ENCODE results near the gene CACFD1. TPM values are rescaled to one million over a fixed set of nuclear protein-coding genes. Genes with fewer than 3 reads are reported as not detected.

The CACFD1 gene
- total and polyA plus RNA-seq, 9 of the 15 experiments (the other 6 are each of a cell fraction or from before 2014, with no cell fraction given): 0.11 to 1.4 (median 1.1) TPM; not detected in 2

DNA sequence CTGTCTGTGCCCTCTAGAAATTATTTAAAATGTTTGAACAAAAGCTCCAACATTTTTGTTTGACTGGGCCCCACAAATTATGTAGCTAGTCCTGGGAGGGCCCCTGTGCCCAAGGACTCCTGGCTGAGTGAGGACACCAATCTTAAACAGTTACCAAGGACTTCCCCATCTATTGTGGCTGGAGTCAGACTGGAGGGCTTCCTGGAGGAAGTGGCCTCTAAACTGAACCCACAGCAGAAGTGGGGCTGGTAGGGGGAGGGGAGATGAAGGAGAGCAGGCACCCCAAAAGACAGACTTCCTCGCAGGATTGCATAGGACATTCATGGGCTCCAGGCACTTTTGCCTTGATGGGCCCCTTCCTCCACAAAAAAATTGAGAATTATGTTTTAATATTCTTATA lies 29.5 kb upstream of the CACFD1 start (continued):
- no peak for TF ChIP-seq TBL1XR1 (IDR thresholded peaks at IDR 0.05; ENCODE audit: low read length in 2 of 2)
- TF ChIP-seq LCOR (CRISPR knock-in tag; IDR thresholded peaks at IDR 0.05): no peak
- peak; percentile 84 for TF ChIP-seq RBM25 (IDR thresholded peaks at IDR 0.05; ENCODE audit: low read depth, low read length, severe bottlenecking)
- TF ChIP-seq ILK (tag; IDR thresholded peaks at IDR 0.05; ENCODE audit: borderline replicate concordance, low read depth): no peak
- no peak for TF ChIP-seq TOE1 (IDR thresholded peaks at IDR 0.05; ENCODE audit: borderline replicate concordance)
- TF ChIP-seq TOE1 (CRISPR knock-in tag; IDR thresholded peaks at IDR 0.05; ENCODE audit: borderline replicate concordance, low read depth): no peak
- TF ChIP-seq, protein P1, sequence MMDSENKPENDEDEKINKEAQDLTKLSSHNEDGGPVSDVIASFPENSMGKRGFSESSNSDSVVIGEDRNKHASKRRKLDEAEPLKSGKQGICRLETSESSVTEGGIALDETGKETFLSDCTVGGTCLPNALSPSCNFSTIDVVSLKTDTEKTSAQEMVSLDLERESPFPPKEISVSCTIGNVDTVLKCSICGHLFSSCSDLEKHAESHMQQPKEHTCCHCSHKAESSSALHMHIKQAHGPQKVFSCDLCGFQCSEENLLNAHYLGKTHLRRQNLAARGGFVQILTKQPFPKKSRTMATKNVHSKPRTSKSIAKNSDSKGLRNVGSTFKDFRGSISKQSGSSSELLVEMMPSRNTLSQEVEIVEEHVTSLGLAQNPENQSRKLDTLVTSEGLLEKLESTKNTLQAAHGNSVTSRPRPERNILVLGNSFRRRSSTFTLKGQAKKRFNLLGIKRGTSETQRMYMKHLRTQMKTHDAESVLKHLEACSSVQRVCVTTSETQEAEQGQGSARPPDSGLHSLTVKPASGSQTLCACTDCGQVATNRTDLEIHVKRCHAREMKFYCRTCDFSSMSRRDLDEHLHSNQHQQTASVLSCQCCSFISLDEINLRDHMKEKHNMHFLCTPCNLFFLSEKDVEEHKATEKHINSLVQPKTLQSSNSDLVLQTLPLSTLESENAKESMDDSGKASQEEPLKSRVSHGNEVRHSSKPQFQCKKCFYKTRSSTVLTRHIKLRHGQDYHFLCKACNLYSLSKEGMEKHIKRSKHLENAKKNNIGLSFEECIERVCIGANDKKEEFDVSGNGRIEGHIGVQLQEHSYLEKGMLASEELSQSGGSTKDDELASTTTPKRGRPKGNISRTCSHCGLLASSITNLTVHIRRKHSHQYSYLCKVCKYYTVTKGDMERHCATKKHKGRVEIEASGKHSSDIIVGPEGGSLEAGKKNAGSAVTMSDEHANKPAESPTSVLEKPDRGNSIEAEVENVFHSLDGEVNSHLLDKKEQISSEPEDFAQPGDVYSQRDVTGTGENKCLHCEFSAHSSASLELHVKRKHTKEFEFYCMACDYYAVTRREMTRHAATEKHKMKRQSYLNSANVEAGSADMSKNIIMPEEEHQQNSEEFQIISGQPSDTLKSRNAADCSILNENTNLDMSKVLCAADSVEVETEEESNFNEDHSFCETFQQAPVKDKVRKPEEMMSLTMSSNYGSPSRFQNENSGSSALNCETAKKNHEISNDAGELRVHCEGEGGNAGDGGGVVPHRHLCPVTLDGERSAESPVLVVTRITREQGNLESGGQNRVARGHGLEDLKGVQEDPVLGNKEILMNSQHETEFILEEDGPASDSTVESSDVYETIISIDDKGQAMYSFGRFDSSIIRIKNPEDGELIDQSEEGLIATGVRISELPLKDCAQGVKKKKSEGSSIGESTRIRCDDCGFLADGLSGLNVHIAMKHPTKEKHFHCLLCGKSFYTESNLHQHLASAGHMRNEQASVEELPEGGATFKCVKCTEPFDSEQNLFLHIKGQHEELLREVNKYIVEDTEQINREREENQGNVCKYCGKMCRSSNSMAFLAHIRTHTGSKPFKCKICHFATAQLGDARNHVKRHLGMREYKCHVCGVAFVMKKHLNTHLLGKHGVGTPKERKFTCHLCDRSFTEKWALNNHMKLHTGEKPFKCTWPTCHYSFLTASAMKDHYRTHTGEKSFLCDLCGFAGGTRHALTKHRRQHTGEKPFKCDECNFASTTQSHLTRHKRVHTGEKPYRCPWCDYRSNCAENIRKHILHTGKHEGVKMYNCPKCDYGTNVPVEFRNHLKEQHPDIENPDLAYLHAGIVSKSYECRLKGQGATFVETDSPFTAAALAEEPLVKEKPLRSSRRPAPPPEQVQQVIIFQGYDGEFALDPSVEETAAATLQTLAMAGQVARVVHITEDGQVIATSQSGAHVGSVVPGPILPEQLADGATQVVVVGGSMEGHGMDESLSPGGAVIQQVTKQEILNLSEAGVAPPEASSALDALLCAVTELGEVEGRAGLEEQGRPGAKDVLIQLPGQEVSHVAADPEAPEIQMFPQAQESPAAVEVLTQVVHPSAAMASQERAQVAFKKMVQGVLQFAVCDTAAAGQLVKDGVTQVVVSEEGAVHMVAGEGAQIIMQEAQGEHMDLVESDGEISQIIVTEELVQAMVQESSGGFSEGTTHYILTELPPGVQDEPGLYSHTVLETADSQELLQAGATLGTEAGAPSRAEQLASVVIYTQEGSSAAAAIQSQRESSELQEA (IDR thresholded peaks at IDR 0.05; ENCODE audit: low read depth): no peak
- TF ChIP-seq ZNF436 (CRISPR knock-in tag; IDR thresholded peaks at IDR 0.05): peak; percentile 90
- TF ChIP-seq EP400 (IDR thresholded peaks at IDR 0.05): no peak
